ENCODE data around the gene CCDC187.

DNA sequence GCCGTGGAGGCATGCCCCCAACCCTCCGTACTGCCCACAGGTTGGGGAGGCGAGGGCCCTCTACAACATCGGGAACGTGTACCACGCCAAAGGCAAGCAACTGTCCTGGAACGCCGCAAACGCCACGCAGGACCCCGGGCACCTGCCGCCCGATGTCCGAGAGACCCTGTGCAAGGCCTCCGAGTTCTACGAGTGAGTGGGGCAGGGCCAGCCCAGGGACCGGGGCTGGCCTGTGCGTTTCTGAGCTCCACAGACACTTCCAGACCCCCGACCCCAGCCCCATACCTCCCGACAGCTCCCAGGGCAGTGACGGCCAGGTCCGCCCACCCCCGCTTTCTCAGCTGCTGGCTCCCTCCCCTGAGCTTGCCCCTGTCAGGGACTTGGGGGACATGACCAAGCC is 33.0 kb upstream of the CCDC187 start:
- TF ChIP-seq CTCF (IDR thresholded peaks at IDR 0.05) (no peak), EP300 (IDR thresholded peaks at IDR 0.05) (no peak), POLR2A (IDR thresholded peaks at IDR 0.05) (no peak)

All from tibial nerve (tissue), 4 donors.